Neural progenitor cell (in vitro differentiated cells): ENCODE measurements around the gene CRELD1.

Experiments
- CTCF ChIP-seq: fragments of 200-600 bp; sonication (generic); IDR thresholded peaks from 2 replicates; pipeline ENCODE4 v1.5.1; 2017; ENCODE audit warnings: antibody characterized with exemption, mild to moderate bottlenecking
- EZH2phosphoT487 ChIP-seq: fragments of 200-600 bp; sonication (generic); IDR thresholded peaks from 2 replicates; pipeline ENCODE4 v1.6.1; 2017; ENCODE audit warnings: antibody characterized with exemption

DNA sequence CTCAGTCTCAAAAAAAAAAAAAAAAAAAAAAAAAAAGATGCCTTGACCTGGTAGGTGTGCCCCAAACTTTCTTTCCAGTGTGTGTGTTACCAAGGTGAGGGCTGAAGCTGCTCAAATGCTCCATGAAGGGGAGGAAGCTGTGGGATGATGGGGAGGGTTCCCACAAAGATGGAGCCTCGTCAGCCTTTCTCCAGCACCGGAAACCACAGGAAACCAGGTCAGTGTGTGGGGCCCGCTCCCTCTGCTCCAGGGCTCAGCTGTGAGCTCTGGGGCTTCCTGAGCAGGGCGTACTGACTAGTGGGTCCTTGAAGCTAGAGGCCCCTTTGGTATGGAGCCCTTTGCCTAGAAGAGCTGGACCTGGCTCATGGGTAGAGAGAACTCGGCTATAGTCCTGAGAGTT lies 31.7 kb upstream of the CRELD1 start:
- TF ChIP-seq CTCF (no peak), EZH2phosphoT487 (no peak)
